Right ventricle myocardium inferior (tissue), 1 donor: Measurements from ENCODE around the gene NSD2. TPM values are rescaled to one million over a fixed set of nuclear protein-coding genes. Genes with fewer than 3 reads are reported as not detected.
A peak's percentile ranks its signal among the peaks of the same experiment; 100 is the strongest.

Source experiments
- ATAC-seq: fragments of 200-7000 bp; cut with Tn5 transposase; one replicate; pipeline ENCODE4 v1.9.1; 2020; ENCODE audit warnings: mild to moderate bottlenecking, moderate library complexity
- DNase-seq: peaks from one replicate; pipeline ENCODE4 v3.0.0; 2021; ENCODE audit errors: missing footprints
- intact Hi-C: fragments of 100-400 bp; cut with DNase I; formaldehyde crosslinking; loops from one replicate; pipeline ENCODE4 v1.11.0; 2022
- total RNA-seq: library from RNA; stranded (reverse); fragmentation: NEBNext Ultra II Directional; extraction: Animal tissue kit (Norgen Biotek cat#: 25700); gene quantifications from one replicate; pipeline ENCODE4 v1.2.1, GENCODE V29; 2021
- donor health status: DM: no; HTN: yes; CAD: no; lungs with severe emphysema.

The NSD2 gene
- total RNA-seq, 1 donor from 2014 or later = 37.0 TPM

- DNase-seq = no peak
- ATAC-seq = no peak
- intact Hi-C loops = no loop called here
Measured at GRCh38 chr4:1922821-1923220, 51.6 kb downstream of the NSD2 start.

- DNase-seq = no peak
- intact Hi-C loops = no loop called here
- ATAC-seq = no peak
Measured at GRCh38 chr4:1927675-1928074, 56.5 kb downstream of the NSD2 start.

DNA sequence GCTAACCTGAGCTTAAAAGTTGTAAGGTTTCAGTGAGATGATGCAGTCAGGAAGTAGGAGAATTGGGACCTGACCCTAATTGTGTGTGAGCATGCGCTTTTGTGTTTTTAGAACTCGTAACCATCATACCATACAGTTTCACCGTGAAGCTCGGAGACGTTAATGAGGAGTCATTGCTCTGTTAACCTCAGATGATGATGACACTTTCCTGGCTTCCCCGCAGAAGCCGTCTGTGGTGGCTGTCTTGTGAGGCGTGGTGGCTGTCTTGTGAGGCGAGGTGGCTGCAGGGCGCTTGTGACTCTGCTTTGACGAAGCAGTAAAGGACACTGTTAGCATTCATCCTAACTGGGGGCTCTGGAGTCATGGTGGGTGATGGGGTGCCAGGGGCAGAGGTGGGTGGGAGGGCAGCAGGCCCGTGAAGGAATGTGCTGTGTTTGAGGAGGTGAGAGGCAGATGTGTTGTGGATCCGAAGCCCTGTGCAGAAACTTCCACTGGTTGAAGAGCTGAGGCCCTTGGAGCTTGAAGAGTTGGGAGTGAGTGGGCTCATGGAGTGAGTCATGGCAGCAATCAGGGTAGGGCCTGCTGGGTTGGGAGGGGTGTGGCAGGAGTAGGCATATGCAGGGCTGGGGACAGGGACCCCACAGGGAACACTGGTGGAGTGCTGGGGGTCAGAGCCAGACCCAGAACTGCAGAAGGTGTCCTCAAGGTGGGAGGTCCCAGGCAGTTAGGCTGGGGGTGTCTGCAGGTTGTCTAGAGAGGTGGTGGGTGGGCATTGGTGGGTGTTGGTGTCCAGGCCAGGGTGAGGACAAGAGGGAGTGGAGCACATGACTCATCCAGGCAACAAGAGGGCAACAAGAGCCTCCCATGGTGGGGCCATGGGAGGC, 57.4 kb downstream of the NSD2 start:
- intact Hi-C loops = no loop called here
- ATAC-seq (no peak), DNase-seq (no peak)

DNA sequence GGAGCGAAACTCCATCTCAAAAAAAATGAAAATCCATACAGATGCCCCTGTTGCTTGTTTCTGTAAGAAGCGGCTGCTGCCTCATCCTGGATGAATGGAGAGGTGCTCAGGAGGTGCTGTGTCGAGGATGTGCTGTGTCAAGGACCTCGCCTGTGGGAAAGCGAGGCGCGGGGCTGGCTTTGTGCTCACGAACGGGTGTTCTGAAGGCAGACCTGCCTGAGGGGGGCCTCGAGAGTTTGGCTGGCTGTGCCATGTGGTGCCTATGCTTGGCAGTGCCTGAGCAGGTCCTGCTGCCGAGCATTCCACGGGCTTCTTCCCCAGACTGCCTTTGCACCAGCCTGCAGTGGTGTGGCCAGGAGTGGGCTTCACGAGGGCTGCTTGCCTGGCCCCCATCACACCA, 61.5 kb downstream of the NSD2 start:
- ATAC-seq (no peak), DNase-seq (no peak)
- intact Hi-C loops = no loop called here

GRCh38 chr4:1933700-1934099, 62.5 kb downstream of the NSD2 start:
- intact Hi-C loops = no loop called here
- ATAC-seq (no peak), DNase-seq (no peak)

- DNase-seq (no peak), ATAC-seq (no peak)
- intact Hi-C loops = no loop called here
Measured at GRCh38 chr4:1937550-1937949, 66.4 kb downstream of the NSD2 start.

GRCh38 chr4:1938027-1938426, 66.8 kb downstream of the NSD2 start:
- intact Hi-C loops = no loop called here
- DNase-seq (no peak), ATAC-seq (no peak)

- no peak for DNase-seq
- intact Hi-C loops = loop anchor here (10.0 kb wide), 1 partner anchor 65 kb away; the partner anchor contains the start of gene NELFA
- peak; percentile 67 for ATAC-seq
Measured at GRCh38 chr4:1939664-1940509, 68.7 kb downstream of the NSD2 start.

DNA sequence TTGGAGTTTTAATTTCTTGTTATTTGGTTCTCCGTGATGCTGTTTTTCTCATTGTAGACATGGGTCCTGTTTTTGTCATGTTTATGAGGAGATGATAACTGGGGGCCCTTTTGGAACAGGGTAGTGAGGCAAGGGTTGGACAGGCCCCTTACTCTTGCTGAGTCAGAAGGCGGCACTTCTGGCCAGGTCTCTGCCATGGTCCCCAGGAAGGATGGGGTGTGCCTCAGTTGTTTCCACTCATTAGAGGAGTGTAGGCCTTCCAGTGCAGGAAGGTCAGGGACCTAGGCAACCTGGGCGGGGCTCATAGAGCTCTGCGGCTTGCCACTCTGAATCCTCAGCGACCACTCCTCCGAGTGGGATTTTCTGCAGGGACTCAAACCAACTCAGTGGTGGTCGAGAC, 69.4 kb downstream of the NSD2 start:
- ATAC-seq (no peak), DNase-seq (no peak)
- intact Hi-C loops = loop anchor here (10.0 kb wide), 1 partner anchor 64 kb away; the partner anchor contains the start of gene NELFA

GRCh38 chr4:1943928-1944327, 72.7 kb downstream of the NSD2 start:
- DNase-seq = no peak
- ATAC-seq = no peak
- intact Hi-C loops = loop anchor here (10.0 kb wide), 1 partner anchor 61 kb away; the partner anchor contains the start of gene NELFA

- ATAC-seq (no peak), DNase-seq (no peak)
- intact Hi-C loops = loop anchor here (10.0 kb wide), 1 partner anchor 59 kb away; the partner anchor contains the start of gene NELFA
Measured at GRCh38 chr4:1945124-1945895, 74.1 kb downstream of the NSD2 start.

GRCh38 chr4:1945912-1946311, 74.7 kb downstream of the NSD2 start:
- intact Hi-C loops = loop anchor here (10.0 kb wide), 1 partner anchor 59 kb away; the partner anchor contains the start of gene NELFA
- DNase-seq (no peak), ATAC-seq (no peak)

DNA sequence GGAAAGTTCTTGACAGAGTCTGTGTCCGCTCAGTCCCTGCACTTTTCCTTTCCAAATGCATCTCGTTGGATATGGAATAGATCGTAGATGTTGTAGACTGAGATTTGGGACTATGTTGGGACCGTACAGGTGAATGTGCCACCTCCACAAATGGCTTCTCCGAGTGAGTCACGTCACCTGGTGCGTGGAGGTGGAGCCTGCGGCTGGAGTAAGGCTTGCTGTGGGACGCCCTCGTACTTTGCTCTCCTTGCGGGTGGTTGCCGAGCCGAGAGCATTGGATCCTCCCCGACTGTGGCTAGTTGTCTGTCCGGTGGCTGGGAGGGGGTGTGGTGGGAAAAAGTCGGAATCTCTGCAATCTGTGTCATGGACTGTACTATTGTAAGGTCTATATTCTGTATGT, 77.0 kb downstream of the NSD2 start:
- no peak for ATAC-seq
- intact Hi-C loops = loop anchor here (10.0 kb wide), 1 partner anchor 57 kb away; the partner anchor contains the start of gene NELFA
- DNase-seq = no peak

- intact Hi-C loops = loop anchor here (10.0 kb wide), 1 partner anchor 56 kb away; the partner anchor contains the start of gene NELFA
- ATAC-seq (no peak), DNase-seq (no peak)
Measured at GRCh38 chr4:1948892-1949436, 77.8 kb downstream of the NSD2 start.

DNA sequence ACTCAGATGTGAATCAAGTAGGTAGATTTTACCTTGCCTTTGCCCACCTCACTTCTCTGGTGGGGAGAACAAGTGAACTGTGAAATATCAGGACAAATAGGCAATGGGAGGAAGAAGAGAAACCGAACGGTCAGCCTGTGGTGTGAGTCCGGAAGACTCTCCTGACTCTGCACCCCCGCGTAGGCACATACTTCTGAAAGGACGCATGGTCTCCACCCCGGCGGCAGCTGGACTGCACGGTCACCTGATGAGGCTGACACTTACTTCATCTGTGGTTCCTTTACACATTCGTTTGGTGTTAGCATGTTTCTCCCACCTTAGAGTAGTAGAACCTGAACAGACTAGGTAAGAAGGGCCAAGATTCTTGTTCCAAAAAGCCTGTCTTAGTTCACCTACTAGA, 79.2 kb downstream of the NSD2 start:
- no peak for DNase-seq
- intact Hi-C loops = no loop called here
- ATAC-seq = no peak

DNA sequence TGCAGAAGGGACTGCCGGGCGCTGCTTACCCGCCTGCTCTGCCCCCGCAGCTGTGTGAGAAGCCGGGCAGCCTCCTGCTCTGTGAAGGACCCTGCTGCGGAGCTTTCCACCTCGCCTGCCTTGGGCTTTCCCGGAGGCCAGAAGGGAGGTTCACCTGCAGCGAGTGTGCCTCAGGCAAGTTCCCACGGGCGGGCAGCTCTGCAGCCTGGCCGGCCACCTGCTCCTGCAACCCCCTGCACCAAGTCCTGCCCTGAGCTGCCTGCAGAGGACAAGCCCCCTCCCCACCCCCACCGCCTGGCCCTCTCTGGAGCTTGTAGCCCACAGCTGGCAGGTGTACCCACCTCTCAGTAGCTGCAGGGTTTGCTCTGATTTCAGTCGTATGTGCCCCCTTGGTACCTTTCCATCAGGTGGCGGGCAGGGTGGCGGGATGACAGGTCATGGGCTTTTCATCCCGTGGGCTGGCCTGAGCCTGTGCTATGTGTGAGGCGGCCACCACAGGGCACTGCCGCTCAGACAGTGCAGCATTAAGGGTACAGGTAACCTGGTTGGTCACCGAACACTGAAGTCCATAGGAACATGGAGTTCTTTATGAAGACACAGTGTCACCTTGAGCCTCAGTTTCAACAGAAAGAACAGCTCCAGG, 81.0 kb downstream of the NSD2 start:
- intact Hi-C loops = no loop called here
- no peak for ATAC-seq
- DNase-seq = no peak

DNA sequence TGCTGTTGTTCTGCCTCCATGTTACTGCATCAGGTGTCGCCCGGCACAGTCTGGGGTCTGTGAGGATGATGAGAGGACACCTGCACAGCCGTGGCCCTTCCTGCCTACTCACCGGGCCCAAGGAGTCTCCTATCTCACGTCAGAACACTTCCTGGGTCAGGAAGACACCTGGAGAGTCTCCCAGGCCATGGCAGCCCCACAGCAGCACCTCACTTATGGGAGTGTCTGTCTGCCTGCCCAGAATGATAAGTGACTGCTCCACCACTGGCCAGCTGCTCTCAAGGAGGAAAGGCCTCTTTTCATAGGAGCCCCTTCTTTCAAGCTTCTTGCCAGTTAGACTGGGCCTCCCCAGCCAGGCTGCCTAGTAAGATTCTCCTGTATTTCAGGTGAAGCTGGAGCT, 81.5 kb downstream of the NSD2 start:
- DNase-seq (no peak), ATAC-seq (no peak)
- intact Hi-C loops = no loop called here

DNA sequence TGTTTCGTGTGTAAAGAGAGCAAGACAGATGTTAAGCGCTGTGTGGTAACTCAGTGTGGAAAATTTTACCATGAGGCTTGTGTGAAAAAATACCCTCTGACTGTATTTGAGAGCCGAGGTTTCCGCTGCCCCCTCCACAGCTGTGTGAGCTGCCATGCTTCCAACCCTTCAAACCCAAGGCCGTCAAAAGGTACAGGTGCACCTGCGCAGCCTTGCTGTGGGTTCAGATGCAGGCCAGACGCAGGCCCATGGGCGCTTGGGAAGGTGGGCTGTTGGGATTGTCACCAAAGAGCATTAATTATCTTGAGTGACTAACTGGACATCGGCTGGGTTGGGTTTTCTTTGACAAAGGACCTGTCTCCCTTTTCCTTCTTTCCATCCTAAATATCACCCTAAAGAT, 82.1 kb downstream of the NSD2 start:
- intact Hi-C loops = no loop called here
- DNase-seq (no peak), ATAC-seq (no peak)
